GM19043 (cell line): ENCODE results near the gene ZDHHC6.
"Not testable (repeated sequence)": the region's sequence is repeated elsewhere in the genome, so short reads cannot be mapped to it uniquely, and the experiment has no call there.

Source experiments
- ATAC-seq: cut with Tn5 transposase; IDR thresholded peaks from one replicate; pipeline ENCODE4 v1.9.1; 2021; ENCODE audit warnings: low read depth; ENCODE audit not compliant: unreplicated experiment

Gene ZDHHC6

GRCh38 chr10:112446055-112446854 is 459 bp downstream of the ZDHHC6 start:
- no peak for ATAC-seq

- ATAC-seq = no peak
Observed at GRCh38 chr10:112442063-112442462, 4.7 kb downstream of the ZDHHC6 start.

GRCh38 chr10:112441520-112441919 is 5.2 kb downstream of the ZDHHC6 start:
- ATAC-seq = no peak

GRCh38 chr10:112438356-112438755 is 8.4 kb downstream of the ZDHHC6 start:
- ATAC-seq = no peak

- ATAC-seq = no peak
Observed at GRCh38 chr10:112434988-112435619, 11.6 kb downstream of the ZDHHC6 start.

GRCh38 chr10:112433136-112433535 is 13.6 kb downstream of the ZDHHC6 start:
- ATAC-seq = no peak

- no peak for ATAC-seq
Observed at GRCh38 chr10:112429654-112430230, 17.0 kb downstream of the ZDHHC6 start.

GRCh38 chr10:112429147-112429546 is 17.6 kb downstream of the ZDHHC6 start:
- ATAC-seq = no peak

GRCh38 chr10:112426111-112426510 is 20.6 kb downstream of the ZDHHC6 start:
- no peak for ATAC-seq

GRCh38 chr10:112424651-112425050 is 22.1 kb downstream of the ZDHHC6 start:
- no peak for ATAC-seq

GRCh38 chr10:112421731-112422130 is 25.0 kb downstream of the ZDHHC6 start:
- no peak for ATAC-seq

- no peak for ATAC-seq
Observed at GRCh38 chr10:112412696-112413095, 34.0 kb downstream of the ZDHHC6 start.

GRCh38 chr10:112409755-112410154 is 37.0 kb downstream of the ZDHHC6 start:
- ATAC-seq = no peak

GRCh38 chr10:112409299-112409698 is 37.4 kb downstream of the ZDHHC6 start:
- ATAC-seq = no peak

GRCh38 chr10:112407696-112408095 is 39.0 kb downstream of the ZDHHC6 start:
- no peak for ATAC-seq

GRCh38 chr10:112406806-112407205 is 39.9 kb downstream of the ZDHHC6 start:
- ATAC-seq = not testable (repeated sequence)

GRCh38 chr10:112404617-112405016 is 42.1 kb downstream of the ZDHHC6 start:
- ATAC-seq = no peak

- ATAC-seq = no peak
Observed at GRCh38 chr10:112402917-112403316, 43.8 kb downstream of the ZDHHC6 start.

- ATAC-seq = no peak
Observed at GRCh38 chr10:112397592-112397991, 49.1 kb downstream of the ZDHHC6 start.

- ATAC-seq = no peak
Observed at GRCh38 chr10:112395809-112396530, 50.7 kb downstream of the ZDHHC6 start.

- no peak for ATAC-seq
Observed at GRCh38 chr10:112394475-112394875, 52.2 kb downstream of the ZDHHC6 start.
